GM19328 (cell line): Measurements from ENCODE around the gene MS4A8.
A peak's percentile ranks its signal among the peaks of the same experiment; 100 is the strongest.

ENCODE experiments used
- ATAC-seq: cut with Tn5 transposase; IDR thresholded peaks from one replicate; pipeline ENCODE4 v1.9.1; 2021; ENCODE audit warnings: mild to moderate bottlenecking, moderate library complexity; ENCODE audit not compliant: unreplicated experiment

Gene MS4A8

GRCh38 chr11:60762851-60763691, 63.7 kb downstream of the MS4A8 start:
- peak; percentile 52 for ATAC-seq

DNA sequence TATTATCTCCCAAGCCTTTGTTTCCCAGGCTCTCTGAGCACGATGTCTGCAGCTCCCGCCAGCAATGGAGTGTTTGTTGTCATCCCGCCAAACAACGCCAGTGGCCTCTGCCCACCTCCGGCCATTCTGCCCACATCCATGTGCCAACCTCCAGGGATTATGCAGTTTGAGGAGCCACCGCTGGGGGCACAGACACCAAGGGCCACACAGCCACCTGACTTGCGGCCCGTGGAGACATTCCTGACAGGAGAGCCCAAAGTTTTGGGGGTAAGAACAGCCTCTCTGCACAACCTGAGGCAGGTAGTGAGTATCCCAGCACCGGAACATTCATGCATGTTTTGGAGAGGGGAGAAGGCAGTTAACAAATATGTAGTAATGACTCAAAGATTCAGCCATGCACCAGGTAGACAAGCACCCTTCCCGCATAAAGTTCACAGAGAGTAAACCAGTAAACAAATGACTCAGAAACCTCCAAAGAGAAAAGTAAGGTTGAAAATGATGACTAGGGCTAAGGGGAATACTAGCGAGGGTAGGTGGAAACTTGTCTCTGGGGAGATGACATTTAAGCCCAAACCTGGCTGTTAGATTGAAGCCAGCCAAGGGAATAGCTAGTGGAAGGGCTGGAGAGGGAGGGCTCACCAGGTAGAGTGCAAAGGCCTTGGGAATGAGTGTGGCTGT, 64.4 kb downstream of the MS4A8 start:
- no peak for ATAC-seq

DNA sequence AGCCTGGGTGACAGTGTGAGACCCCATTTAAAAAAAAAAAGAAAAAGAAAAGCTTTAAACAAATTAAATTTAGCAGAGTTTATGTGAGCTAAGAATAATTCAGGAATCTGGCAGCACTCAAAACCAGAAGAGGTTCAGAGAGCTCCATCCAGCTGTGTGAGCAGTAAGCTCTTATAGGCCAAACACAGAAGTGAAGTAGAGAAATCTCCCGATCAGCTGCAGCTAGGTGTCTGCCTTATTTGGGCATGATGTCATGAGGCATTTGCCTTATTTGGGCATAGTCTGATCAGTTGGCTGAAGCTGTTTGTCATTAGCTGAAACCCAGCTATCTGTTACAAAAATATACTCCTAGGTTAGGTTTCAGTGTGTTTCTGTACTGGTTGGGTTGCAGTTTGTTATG, 65.5 kb downstream of the MS4A8 start:
- peak; percentile 39 for ATAC-seq

GRCh38 chr11:60765355-60765754, 65.9 kb downstream of the MS4A8 start:
- no peak for ATAC-seq
